Limb (tissue), 2 donors: Measurements from ENCODE around the gene S100A5.
"Not testable (repeated sequence)": the region's sequence is repeated elsewhere in the genome, so short reads cannot be mapped to it uniquely, and the experiment has no call there.

Experiments used
- DNase-seq, 2 donors: peaks; one replicate each; pipeline ENCODE4 v3.0.0-alpha.2; 2016; ENCODE audit errors: extremely low spot score in 2 of 2

Gene S100A5

GRCh38 chr1:153534226-153534924, 6.4 kb downstream of the S100A5 start:
- no peak for DNase-seq

GRCh38 chr1:153533689-153534201, 7.0 kb downstream of the S100A5 start:
- DNase-seq = no peak

GRCh38 chr1:153532769-153533599, 7.8 kb downstream of the S100A5 start:
- DNase-seq = peak; percentile 85 to 89

- DNase-seq = no peak
Measured at GRCh38 chr1:153532181-153532580, 8.6 kb downstream of the S100A5 start.

GRCh38 chr1:153531638-153532037, 9.1 kb downstream of the S100A5 start:
- no peak for DNase-seq

- no peak for DNase-seq
Measured at GRCh38 chr1:153527683-153528040, 13.1 kb downstream of the S100A5 start.

GRCh38 chr1:153527023-153527682, 13.6 kb downstream of the S100A5 start:
- no peak for DNase-seq

GRCh38 chr1:153526132-153526543, 14.6 kb downstream of the S100A5 start:
- DNase-seq = no peak

- no peak for DNase-seq
Measured at GRCh38 chr1:153525088-153525728, 15.5 kb downstream of the S100A5 start.

GRCh38 chr1:153522353-153523048, 18.2 kb downstream of the S100A5 start:
- DNase-seq = not testable (repeated sequence)

- not testable (repeated sequence) for DNase-seq
Measured at GRCh38 chr1:153521808-153522207, 18.9 kb downstream of the S100A5 start.

- no peak for DNase-seq
Measured at GRCh38 chr1:153520818-153521476, 19.8 kb downstream of the S100A5 start.

GRCh38 chr1:153520137-153520691, 20.5 kb downstream of the S100A5 start:
- not testable (repeated sequence) for DNase-seq

- DNase-seq = no peak
Measured at GRCh38 chr1:153519242-153519641, 21.5 kb downstream of the S100A5 start.

GRCh38 chr1:153515504-153516394, 25.0 kb downstream of the S100A5 start:
- no peak for DNase-seq

GRCh38 chr1:153513666-153514065, 27.1 kb downstream of the S100A5 start:
- no peak for DNase-seq

GRCh38 chr1:153513023-153513422, 27.7 kb downstream of the S100A5 start:
- no peak for DNase-seq

GRCh38 chr1:153510984-153511410, 29.7 kb downstream of the S100A5 start:
- peak; percentile 86 to 88 for DNase-seq
